Glutamatergic neuron (in vitro differentiated cells): ENCODE data around the gene DNAH2. TPM values are rescaled to one million over a fixed set of nuclear protein-coding genes. Genes with fewer than 3 reads are reported as not detected.

Experiments used
- DNase-seq: peaks from one replicate; pipeline ENCODE4 v3.0.0; 2022
- H3K27ac Mint-ChIP-seq: one replicate; pipeline ENCODE4 v1.8.0; 2020; ENCODE audit warnings: mild to moderate bottlenecking, mixed read lengths, inconsistent platforms; ENCODE audit not compliant: unreplicated experiment
- H3K27me3 Mint-ChIP-seq: one replicate; pipeline ENCODE4 v1.8.0; 2020; ENCODE audit warnings: mild to moderate bottlenecking, moderate library complexity, mixed read lengths, inconsistent platforms; ENCODE audit not compliant: unreplicated experiment
- H3K36me3 Mint-ChIP-seq: one replicate; pipeline ENCODE4 v1.8.0; 2020; ENCODE audit warnings: mild to moderate bottlenecking, mixed read lengths, inconsistent platforms; ENCODE audit not compliant: unreplicated experiment
- H3K4me1 Mint-ChIP-seq: one replicate; pipeline ENCODE4 v1.8.0; 2020; ENCODE audit warnings: mild to moderate bottlenecking, low read depth, mixed read lengths, inconsistent platforms; ENCODE audit not compliant: unreplicated experiment
- H3K4me3 Mint-ChIP-seq: one replicate; pipeline ENCODE4 v1.8.0; 2020; ENCODE audit warnings: mild to moderate bottlenecking, mixed read lengths, inconsistent platforms; ENCODE audit not compliant: unreplicated experiment
- H3K9me3 Mint-ChIP-seq: one replicate; pipeline ENCODE4 v1.8.0; 2020; ENCODE audit warnings: mild to moderate bottlenecking, moderate library complexity, mixed read lengths, inconsistent platforms; ENCODE audit not compliant: unreplicated experiment
- CTCF ChIP-seq: fragments of 200-600 bp; sonication (generic); IDR thresholded peaks from one replicate; pipeline ENCODE4 v1.5.0; 2021; ENCODE audit not compliant: partially characterized antibody, unreplicated experiment
- total RNA-seq: library from RNA; stranded (reverse); fragmentation: NEBNext Ultra II Directional; extraction: Animal tissue kit (Norgen Biotek cat#: 25700); gene quantifications from one replicate; pipeline ENCODE4 v1.2.1, GENCODE V29; 2021; ENCODE audit not compliant: unreplicated experiment

The DNAH2 gene
- total RNA-seq, 1 donor from 2014 or later = 0.07 TPM

GRCh38 chr17:7727886-7728285 is 10.3 kb downstream of the DNAH2 start:
- H3K27ac Mint-ChIP-seq = no peak overlapping the region
- H3K4me1 Mint-ChIP-seq = no peaks in the 10 kb centered on the region
- no peak overlapping the region for H3K4me3 Mint-ChIP-seq
- H3K36me3 Mint-ChIP-seq = no peaks in the 10 kb centered on the region
- H3K9me3 Mint-ChIP-seq = no peaks in the 10 kb centered on the region
- no peak for TF ChIP-seq CTCF
- peaks cover 2% of the 10 kb centered on the region for H3K27me3 Mint-ChIP-seq
- no peak for DNase-seq

- no peak overlapping the region for H3K27ac Mint-ChIP-seq
- no peak for DNase-seq
- H3K36me3 Mint-ChIP-seq = no peaks in the 10 kb centered on the region
- no peaks in the 10 kb centered on the region for H3K4me1 Mint-ChIP-seq
- H3K27me3 Mint-ChIP-seq = peaks cover 2% of the 10 kb centered on the region
- no peaks in the 10 kb centered on the region for H3K9me3 Mint-ChIP-seq
- no peak overlapping the region for H3K4me3 Mint-ChIP-seq
- TF ChIP-seq CTCF = no peak
Measured at GRCh38 chr17:7729816-7730215, 12.3 kb downstream of the DNAH2 start.

GRCh38 chr17:7732981-7733539 is 15.5 kb downstream of the DNAH2 start:
- Mint-ChIP-seq H3K27me3 (peaks cover 7% of the 10 kb centered on the region), H3K27ac (no peak overlapping the region), H3K9me3 (peaks cover 5% of the 10 kb centered on the region), H3K4me3 (no peak overlapping the region), H3K4me1 (no peaks in the 10 kb centered on the region), H3K36me3 (no peaks in the 10 kb centered on the region)
- TF ChIP-seq CTCF = no peak
- DNase-seq = no peak

- TF ChIP-seq CTCF = no peak
- H3K4me1 Mint-ChIP-seq = no peaks in the 10 kb centered on the region
- H3K27me3 Mint-ChIP-seq = peaks cover 9% of the 10 kb centered on the region
- H3K36me3 Mint-ChIP-seq = no peaks in the 10 kb centered on the region
- DNase-seq = no peak
- H3K4me3 Mint-ChIP-seq = no peak overlapping the region
- H3K9me3 Mint-ChIP-seq = peaks cover 8% of the 10 kb centered on the region
- no peak overlapping the region for H3K27ac Mint-ChIP-seq
Measured at GRCh38 chr17:7737601-7738000, 20.1 kb downstream of the DNAH2 start.

- H3K27ac Mint-ChIP-seq = no peak overlapping the region
- no peaks in the 10 kb centered on the region for H3K4me1 Mint-ChIP-seq
- H3K9me3 Mint-ChIP-seq = peaks cover 11% of the 10 kb centered on the region
- H3K36me3 Mint-ChIP-seq = no peaks in the 10 kb centered on the region
- peaks cover 9% of the 10 kb centered on the region for H3K27me3 Mint-ChIP-seq
- no peak overlapping the region for H3K4me3 Mint-ChIP-seq
- TF ChIP-seq CTCF = no peak
- DNase-seq = no peak
Measured at GRCh38 chr17:7739746-7740145, 22.2 kb downstream of the DNAH2 start.
